HG03139 (cell line): ENCODE results near the gene SLC39A8.

Source experiments
- ATAC-seq: cut with Tn5 transposase; IDR thresholded peaks from one replicate; pipeline ENCODE4 v1.9.1; 2021; ENCODE audit not compliant: unreplicated experiment

The SLC39A8 gene

DNA sequence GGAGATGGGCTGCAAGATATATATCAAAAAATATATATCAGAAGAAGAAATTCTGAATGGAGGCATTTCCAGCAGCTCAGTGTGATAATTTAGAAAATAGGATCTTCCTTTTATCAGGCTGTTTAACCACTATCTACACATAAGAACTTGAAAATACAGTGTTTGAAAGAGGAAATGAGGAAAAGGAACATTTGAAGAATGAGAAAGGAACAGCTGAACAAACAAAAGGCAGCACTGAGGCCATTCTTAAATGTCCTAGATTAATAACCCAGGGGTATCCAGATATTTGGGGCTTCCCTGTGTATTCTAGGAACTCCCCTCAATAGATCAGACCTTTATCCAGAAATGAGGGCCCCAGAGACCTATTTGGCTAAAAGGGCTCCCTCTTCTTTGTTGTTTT, 4.1 kb downstream of the SLC39A8 start:
- ATAC-seq = no peak

- ATAC-seq = no peak
Measured at GRCh38 chr4:102339018-102339417, 6.3 kb downstream of the SLC39A8 start.

DNA sequence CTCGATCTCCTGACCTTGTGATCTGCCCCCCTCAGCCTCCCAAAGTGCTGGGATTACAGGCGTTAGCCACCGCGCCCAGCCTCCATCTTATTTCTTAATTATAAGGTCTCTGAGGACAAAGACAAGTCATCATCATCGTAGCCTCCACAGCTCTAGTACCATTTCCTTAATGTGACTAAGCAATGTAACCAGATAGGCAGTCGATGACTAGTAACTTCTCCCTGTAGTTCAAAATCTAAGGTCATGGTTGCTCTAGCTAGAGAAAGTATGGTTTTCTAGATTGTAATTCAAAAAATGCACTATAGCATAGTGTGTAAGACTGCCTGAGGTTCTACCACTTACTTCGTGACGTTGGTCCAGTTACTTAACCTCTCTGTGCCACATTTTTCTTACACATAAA, 6.9 kb downstream of the SLC39A8 start:
- ATAC-seq = no peak

DNA sequence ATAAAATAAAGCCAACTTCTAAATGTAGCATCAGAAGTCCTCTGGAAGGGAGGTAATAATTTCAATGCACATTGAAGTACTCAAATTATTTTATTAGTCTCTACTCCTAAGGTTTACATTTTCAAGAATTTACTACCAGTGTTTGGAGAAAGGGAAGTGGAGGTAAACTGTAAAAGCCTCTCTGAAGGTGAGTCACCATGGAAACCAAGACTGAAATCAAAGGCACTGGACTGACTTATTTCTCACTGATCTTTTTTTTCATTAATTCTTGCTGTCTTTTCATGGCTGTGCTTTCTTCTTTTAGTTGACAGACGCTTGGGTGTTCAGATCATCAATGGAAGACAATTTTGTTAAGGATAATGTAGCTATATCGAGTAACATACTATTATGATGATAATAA, 9.7 kb downstream of the SLC39A8 start:
- ATAC-seq = no peak

DNA sequence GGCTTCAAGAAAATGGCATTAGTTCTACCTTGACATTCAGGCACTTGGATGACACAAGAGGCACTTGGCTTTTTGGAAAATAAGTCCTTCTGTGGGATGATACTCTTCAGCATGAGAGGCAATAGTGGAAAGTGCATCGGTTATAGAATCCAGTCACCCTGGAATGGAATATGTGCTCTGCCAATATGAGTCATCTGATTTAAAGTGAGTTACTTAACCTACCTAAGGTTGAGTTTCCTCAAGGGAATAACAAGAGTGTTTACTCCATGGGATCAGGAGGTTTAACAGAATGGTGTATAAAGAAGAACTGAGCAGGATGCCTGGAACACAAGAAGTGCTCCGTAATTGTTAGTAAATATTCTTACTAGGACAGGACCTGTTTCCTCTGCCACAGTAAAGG, 10.7 kb downstream of the SLC39A8 start:
- ATAC-seq = no peak

- ATAC-seq = no peak
Measured at GRCh38 chr4:102333787-102334186, 11.5 kb downstream of the SLC39A8 start.

DNA sequence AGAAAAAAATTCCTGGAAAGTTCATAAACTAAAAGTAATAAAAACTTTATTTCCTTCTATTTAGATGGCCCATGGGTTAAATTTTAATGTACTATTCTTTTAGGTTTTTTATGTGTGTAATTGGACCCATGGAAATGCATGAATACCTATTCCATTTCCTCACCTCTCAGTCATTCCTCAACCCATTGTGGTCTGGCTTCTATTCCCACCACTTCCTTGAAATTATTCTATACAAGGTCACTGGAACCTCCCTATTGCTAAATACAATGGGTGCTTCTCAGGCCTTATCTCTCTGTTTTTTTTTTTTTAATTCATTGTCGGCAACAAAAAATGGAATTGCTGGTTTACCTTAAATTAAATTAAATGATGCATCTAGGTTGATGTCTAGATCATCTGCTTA, 17.2 kb downstream of the SLC39A8 start:
- no peak for ATAC-seq

DNA sequence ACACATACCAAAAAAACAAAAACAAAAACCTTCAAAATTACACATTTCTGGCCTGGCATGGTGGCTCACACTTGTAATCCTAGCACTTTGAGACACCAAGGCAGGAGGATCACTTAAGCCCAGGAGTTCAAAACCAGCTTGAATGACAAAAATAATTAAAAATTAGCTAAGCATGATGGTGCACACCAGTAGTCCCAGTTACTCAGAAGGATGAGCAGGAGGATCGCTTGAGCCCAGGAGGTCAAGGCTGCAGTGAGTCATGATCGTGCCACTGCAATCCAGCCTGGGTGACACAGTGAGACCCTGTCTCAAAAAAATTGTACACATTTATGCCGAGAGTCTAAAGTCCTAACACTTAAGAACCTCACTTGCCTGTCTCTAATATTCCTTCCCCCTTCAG, 18.3 kb downstream of the SLC39A8 start:
- no peak for ATAC-seq

- ATAC-seq = no peak
Measured at GRCh38 chr4:102324730-102325129, 20.6 kb downstream of the SLC39A8 start.

DNA sequence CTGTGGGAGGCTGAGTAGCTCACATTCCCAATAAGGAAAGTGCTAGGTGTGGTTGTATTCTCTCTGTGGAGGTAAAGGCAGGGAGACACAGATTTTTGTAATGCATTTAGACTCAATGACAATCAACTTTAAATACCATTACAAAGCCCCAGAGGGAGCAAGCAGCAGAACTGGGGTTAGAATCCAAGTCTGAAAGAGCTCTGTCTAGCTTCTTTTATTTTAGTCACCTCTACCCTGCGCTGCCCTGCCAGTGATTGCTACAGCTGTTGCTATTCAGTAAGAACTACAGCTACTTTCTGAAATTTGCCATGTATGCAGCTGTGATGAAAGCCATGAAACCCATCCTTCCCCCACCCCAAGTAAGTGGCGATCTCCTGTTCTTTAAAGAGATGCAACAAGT, 22.5 kb downstream of the SLC39A8 start:
- no peak for ATAC-seq

DNA sequence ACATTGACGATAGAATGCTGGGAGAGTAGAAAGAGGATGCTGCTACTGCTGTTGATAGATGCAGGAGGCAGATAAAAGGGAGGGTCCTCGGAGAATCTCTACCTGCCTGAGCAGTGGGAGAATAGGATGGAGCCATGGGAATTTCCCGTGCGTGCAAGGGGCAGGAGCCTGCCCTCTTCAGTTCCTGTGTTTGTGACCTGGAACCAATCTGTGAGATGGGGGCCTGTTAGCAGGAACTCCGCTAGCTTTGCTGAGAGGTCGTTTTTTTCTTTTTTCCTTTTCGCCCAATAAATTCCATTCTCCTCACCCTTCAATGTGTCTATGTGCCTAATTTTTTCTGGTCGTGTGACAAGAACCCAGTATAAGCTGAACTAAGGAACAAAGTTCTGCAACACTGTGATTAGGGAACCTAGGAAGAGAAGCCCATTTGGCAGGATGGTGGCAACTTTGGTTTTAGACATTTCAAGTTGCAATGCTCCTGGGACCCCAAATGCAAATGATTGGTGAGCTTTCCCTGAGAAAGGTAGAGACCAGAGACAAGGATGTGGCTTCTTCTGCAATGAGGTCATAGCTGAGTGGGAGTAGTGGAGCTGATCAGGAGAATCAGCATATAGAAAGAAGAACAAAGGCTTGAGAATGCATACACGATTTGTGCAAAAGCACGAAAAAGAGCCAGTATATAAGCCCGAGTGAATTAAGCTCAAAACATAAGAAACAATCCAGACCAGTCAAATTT, 23.9 kb downstream of the SLC39A8 start:
- peak; percentile 94 for ATAC-seq

GRCh38 chr4:102319594-102319993, 25.7 kb downstream of the SLC39A8 start:
- no peak for ATAC-seq

DNA sequence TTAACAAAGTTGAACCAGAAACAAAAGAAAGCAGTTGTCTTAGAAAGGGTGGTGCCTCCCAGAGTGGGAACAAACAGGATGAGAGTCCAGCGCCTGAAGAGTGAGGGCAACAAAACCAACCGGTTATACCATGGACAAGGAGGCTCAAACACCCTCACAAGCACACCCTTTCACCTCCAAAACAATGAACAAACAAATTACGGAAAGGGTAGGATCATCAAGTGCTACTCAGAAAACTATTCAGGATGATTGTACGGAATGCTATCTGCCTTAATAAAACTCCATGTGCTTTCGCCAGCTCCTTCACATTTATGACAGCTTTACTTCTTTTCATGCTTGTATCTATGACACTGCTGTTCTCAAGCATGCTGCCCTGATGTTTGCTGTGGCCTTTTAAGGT, 26.8 kb downstream of the SLC39A8 start:
- ATAC-seq = no peak

DNA sequence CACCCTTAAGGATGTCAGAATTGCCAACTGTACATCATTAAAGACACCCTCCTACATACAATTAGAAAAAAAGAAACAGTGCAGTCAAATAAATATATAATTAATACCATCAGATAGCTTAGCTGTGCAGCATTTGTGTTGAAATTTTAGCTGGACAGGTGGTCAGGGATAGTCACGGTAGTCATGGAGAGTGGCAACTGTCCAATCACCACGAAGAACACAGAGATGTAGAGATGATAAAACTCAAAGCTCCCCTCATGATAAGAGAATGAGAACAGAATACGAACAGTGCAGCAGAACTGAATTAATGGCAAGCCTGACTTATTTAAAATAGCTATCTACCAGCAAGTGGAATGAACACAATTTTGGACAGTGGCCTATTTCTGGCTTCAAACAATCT, 27.2 kb downstream of the SLC39A8 start:
- ATAC-seq = no peak

DNA sequence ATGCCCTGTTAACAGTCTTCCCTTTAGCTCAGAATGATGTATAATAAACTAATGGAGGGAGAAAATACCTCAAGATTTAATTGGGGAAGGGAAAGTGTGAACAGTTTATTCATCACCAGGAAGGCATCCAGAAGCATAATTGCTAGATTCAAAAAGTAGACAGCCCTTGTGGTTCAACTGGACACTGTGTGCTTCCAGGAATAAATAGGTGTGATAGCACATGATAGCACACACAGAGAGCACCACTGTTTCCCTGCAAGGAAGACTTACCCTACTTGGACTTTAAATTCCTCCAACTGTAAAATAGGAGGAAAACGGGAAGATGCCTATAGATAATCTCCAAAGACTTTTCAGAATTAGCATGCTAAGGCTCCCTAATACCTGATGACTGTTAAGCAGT, 27.8 kb downstream of the SLC39A8 start:
- ATAC-seq = no peak

DNA sequence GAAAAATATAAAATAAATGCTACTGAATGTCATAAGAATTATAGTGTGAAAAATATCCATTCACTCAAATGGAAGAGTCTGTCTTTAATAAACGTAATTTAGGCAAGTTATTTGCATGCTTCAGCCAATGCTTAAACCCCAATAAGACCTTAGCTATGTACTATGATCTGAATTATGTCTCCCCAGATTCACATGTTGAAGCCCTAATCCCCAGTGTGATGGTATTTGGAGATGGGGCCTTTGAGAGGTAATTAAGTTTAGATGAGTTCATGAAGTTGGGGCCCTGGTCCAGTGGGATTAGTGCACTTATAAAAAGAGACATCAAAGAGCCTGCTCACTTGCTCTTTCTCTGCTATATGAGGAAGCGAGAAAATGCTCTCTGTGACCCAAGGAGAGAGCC, 28.7 kb downstream of the SLC39A8 start:
- no peak for ATAC-seq

DNA sequence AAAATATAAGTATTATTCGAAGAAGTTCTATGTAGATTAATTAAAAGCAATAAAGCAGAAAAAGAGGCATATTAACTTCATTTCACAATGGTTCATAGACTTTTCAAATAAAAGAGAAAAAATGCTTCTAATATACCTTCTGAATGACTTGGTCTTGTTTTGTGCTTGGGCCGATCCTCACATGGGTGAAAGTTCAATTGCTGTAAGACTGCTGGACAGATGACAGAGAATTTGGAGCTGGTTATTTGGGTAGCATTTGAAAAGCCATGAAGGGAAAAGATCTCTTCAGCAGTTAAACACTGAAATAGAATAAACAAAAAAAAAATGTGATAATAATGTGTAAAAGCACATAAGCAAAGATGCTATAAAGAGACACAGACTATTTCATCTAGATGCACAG, 29.8 kb downstream of the SLC39A8 start:
- ATAC-seq = no peak

DNA sequence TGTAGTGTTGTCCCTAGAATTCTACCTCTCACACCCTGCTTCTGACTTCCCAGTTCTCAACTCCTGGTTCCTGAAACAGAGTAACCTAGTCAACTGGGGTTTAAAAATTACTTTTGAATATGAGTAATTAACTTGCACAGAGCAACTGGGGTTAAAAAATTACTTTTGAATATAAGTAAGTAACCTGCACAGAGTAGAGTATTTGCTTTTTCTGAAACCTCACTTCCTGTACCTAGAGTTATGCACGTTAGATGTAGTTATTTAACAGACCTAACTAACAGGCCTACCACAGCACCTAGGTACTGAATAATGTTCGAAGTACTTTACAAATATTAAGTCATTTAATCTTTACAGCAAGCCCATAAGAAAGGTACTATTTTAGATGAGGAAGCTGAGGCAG, 32.9 kb downstream of the SLC39A8 start:
- peak; percentile 53 for ATAC-seq

DNA sequence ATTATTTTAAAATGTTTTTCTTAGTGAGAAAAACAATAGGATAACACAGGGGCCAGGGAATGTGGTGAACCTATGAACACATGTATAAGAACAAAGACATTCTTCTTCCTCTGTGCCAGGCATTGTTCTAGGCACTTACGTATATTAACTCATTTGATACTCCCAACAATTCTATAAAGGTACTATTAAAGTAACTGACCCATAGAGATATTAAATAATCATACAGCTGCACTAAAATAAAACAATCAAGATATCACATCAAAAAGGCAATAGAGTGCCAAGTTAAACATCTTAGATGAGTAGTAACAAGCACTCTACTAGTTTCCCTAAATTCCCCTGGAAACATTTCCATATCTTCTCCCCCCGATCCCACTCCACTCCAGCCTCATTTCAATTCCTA, 33.4 kb downstream of the SLC39A8 start:
- ATAC-seq = no peak

DNA sequence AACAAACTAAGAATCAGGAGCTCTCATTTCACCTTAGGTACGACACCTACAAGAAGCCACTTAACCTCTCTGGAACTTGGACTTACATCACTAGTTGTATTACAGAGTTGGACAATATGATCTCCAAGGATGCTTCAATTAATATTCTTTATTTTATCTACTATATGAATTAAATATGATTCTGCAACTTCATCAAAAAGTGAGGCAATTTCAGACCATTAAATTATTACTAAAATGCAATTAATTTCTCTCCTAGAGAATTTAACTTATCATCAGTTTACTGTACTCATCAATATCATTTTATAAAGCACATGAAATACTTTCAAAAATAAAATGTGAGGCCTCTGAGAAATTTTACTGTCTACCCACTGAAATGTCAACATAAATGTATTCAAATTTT, 33.9 kb downstream of the SLC39A8 start:
- ATAC-seq = no peak

- ATAC-seq = no peak
Measured at GRCh38 chr4:102308032-102308799, 37.1 kb downstream of the SLC39A8 start.

DNA sequence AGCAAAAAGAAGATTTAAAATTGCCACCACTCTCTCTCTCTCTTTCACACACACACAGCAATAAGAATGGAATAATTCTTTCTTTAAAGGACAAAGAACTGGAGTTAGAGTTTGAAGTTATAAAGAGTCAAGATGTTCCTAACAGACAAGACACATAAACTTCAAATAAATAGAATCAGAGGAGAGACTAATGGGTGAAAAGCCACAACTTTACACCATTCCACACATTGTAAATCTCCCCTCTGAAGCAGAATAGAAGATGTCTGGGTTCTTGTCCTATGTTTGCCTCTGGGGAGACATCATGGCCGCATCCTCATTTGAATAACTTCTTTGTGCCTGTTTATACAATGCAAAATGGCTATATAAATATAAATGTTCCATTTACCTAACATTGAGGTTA, 39.6 kb downstream of the SLC39A8 start:
- ATAC-seq = no peak

GRCh38 chr4:102302762-102303161, 42.5 kb downstream of the SLC39A8 start:
- ATAC-seq = no peak
